Colonic mucosa (tissue), 4 donors: Measurements from ENCODE around the gene PCSK5. TPM values are rescaled to one million over a fixed set of nuclear protein-coding genes. Genes with fewer than 3 reads are reported as not detected.

Experiments
- DNase-seq: peaks from one replicate; pipeline ENCODE4 v3.0.0-alpha.2; 2020
- H3K27ac ChIP-seq: fragments of 200-600 bp; one replicate; pipeline ENCODE4 v1.8.0; 2021
- H3K27me3 ChIP-seq: fragments of 200-600 bp; one replicate; pipeline ENCODE4 v1.8.0; 2021
- H3K36me3 ChIP-seq: fragments of 200-600 bp; one replicate; pipeline ENCODE4 v1.8.0; 2021
- H3K4me1 ChIP-seq: fragments of 200-600 bp; one replicate; pipeline ENCODE4 v1.8.0; 2021; ENCODE audit warnings: mild to moderate bottlenecking
- H3K4me3 ChIP-seq: fragments of 200-600 bp; one replicate; pipeline ENCODE4 v1.8.0; 2021
- H3K9ac ChIP-seq, 2 donors: one replicate each; pipeline ENCODE4 v1.7.0; 2013; ENCODE audit warnings: control low read depth in 2 of 2, low read depth in 2 of 2, low read length in 2 of 2
- H3K9me3 ChIP-seq: fragments of 200-600 bp; one replicate; pipeline ENCODE4 v1.8.0; 2021
- intact Hi-C: fragments of 100-400 bp; cut with DNase I; formaldehyde crosslinking; loops from one replicate; pipeline ENCODE4 v1.14.1; 2022
- total RNA-seq, 2 donors: library from RNA; stranded (reverse); fragmentation: NEBNext Ultra II Directional in 1 of 2; extraction: Animal tissue kit (Norgen Biotek cat#: 25700) in 1 of 2; gene quantifications; one replicate each; pipeline ENCODE4 v1.2.1, GENCODE V29; 2021
- TF ChIP-seq, protein P1 (sequence below): fragments of 200-600 bp; IDR thresholded peaks from one replicate; pipeline ENCODE4 v1.8.0; 2022; ENCODE audit warnings: antibody characterized with exemption, mild to moderate bottlenecking
- donor health status: healthy.
- donor health status: DM: no; HTN: no; CAD: no.
- donor health status: DM: no; HTN: no; CAD: no.

The PCSK5 gene
- total RNA-seq, 2 donors from 2014 or later: 36.7 to 55.3 TPM

DNA sequence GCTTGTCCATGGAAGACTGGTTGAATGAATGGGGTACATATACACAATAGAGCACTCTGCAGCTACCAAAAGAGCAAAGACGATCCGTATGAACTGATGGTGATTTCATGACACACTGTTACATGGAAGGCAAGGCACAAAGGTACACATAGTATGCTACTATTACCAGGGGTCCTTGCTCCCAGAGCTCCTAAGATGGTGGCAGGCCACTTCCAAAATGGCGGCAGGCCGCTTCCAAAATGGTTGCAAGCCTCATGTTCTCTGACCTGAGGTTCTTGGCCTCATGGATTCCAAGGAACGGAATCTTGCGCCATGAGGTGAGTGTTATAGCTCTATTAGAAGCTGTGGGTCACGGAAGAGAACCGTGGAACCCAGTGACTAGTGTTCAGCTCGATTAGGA, 356.2 kb downstream of the PCSK5 start:
- no peaks in the 10 kb centered on the region for H3K36me3 ChIP-seq
- DNase-seq: no peak
- no peak overlapping the region for H3K4me3 ChIP-seq
- TF ChIP-seq, protein P1, sequence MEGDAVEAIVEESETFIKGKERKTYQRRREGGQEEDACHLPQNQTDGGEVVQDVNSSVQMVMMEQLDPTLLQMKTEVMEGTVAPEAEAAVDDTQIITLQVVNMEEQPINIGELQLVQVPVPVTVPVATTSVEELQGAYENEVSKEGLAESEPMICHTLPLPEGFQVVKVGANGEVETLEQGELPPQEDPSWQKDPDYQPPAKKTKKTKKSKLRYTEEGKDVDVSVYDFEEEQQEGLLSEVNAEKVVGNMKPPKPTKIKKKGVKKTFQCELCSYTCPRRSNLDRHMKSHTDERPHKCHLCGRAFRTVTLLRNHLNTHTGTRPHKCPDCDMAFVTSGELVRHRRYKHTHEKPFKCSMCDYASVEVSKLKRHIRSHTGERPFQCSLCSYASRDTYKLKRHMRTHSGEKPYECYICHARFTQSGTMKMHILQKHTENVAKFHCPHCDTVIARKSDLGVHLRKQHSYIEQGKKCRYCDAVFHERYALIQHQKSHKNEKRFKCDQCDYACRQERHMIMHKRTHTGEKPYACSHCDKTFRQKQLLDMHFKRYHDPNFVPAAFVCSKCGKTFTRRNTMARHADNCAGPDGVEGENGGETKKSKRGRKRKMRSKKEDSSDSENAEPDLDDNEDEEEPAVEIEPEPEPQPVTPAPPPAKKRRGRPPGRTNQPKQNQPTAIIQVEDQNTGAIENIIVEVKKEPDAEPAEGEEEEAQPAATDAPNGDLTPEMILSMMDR: no peak
- no peaks in the 10 kb centered on the region for H3K4me1 ChIP-seq
- H3K9ac ChIP-seq: no peak overlapping the region
- intact Hi-C loops: no loop called here
- no peak overlapping the region for H3K27ac ChIP-seq
- H3K27me3 ChIP-seq: no peaks in the 10 kb centered on the region
- no peaks in the 10 kb centered on the region for H3K9me3 ChIP-seq

DNA sequence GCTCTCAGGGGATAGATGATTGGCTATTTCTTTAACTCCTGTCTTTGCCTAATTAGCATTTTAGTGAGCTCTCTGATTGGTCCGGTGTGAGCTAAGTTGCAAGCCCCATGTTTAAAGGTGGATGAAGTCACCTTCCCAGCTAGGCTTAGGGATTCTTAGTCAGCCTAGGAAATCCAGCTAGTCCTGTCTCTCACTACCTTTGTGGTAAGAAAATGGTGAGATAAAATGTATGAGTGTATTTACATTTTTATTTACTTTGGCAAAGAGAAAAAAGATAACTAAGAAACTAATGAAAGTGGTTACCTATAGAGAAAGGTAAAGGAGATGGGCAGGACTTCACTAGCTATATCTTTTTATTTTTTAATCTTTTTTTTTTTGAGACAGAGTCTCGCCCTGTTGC, 357.0 kb downstream of the PCSK5 start:
- Histone ChIP-seq H3K27ac (no peak overlapping the region), H3K4me3 (no peak overlapping the region), H3K9me3 (no peaks in the 10 kb centered on the region), H3K36me3 (no peaks in the 10 kb centered on the region), H3K9ac (no peak overlapping the region), H3K27me3 (no peaks in the 10 kb centered on the region), H3K4me1 (no peaks in the 10 kb centered on the region)
- no peak for DNase-seq
- TF ChIP-seq, protein P1: no peak
- intact Hi-C loops: no loop called here

DNA sequence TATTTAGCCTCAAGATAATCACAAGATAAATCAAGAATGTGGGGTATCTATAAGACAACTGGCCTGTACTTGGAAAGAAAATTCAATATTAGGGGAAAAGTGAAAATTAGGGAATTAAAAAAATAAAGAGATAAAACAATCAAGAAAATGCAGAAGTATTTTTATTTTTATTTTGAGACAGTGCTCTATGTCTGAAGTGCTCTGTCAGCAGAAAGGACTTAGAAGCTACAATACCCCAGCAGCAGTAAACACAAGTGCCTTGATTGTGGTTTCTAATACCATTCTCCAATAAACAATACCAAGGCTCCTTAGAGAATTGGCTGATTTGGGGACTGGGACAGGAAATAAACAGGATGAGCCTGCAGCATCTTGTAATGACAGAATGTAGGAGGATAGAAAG, 358.8 kb downstream of the PCSK5 start:
- H3K36me3 ChIP-seq: no peaks in the 10 kb centered on the region

DNA sequence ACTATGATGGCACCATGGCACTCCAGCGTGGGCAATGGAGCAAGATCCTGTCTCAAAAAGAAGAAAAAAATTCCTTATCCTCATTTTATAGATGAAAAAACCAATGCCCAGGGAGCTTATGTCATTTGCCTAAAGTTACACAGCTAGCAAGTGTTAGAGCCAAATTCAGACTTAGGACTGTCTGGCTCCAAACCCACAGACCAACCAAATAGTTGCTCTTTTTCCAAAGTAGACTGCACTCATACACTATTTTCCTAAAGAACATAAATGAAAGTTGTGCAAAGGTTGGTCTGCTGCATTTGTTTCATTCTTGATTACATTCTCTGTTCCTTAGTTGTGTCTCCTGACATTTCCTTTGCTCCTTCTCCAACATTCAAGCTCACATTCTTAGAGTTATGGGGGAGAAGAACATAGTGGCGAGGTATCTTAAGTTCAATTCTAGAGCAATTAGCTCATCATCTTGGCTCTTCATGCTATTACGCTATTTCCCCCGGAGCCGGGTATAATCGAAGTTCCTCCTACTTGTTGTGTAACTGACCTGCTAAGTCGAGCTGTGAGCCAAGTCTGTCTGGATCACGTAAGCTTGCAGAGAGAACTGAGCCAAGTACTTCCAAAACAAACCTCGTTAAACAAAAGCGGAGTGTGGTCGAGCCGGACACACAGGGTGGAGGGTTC, 365.4 kb downstream of the PCSK5 start:
- TF ChIP-seq, protein P1: no peak
- no peaks in the 10 kb centered on the region for H3K36me3 ChIP-seq
- no peak overlapping the region for H3K4me3 ChIP-seq
- no peaks in the 10 kb centered on the region for H3K4me1 ChIP-seq
- H3K27ac ChIP-seq: no peak overlapping the region
- H3K9ac ChIP-seq: no peak overlapping the region
- no peaks in the 10 kb centered on the region for H3K27me3 ChIP-seq
- no peaks in the 10 kb centered on the region for H3K9me3 ChIP-seq
- DNase-seq: peak; percentile 23
- intact Hi-C loops: no loop called here

More for the DNA sequence above, 358.8 kb downstream of the PCSK5 start:
- TF ChIP-seq, protein P1: no peak
- Histone ChIP-seq H3K9ac (no peak overlapping the region), H3K4me1 (no peaks in the 10 kb centered on the region), H3K27ac (no peak overlapping the region), H3K9me3 (no peaks in the 10 kb centered on the region), H3K4me3 (no peak overlapping the region), H3K27me3 (no peaks in the 10 kb centered on the region)
- no peak for DNase-seq
- intact Hi-C loops: no loop called here

DNA sequence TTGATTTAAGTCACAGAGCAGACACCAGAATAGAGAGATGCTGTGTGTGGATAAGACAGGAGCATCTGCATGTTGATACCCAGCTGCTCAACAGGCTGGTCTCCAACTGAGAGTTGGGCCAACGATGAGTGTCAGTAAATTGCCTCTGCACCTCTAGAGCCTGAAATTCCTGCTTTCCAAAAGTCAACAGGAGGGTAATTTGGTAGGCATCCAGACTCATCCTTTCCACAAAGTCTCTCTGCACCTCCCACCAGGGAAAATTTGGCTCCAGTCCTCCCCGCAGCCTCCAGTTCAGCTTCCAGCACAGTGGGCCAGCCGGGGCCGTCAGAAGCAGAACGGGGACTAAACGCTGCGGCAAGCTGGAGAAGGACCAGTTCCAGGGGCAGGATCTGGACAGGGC, 366.8 kb downstream of the PCSK5 start:
- no peak overlapping the region for H3K27ac ChIP-seq
- intact Hi-C loops: no loop called here
- DNase-seq: no peak
- no peak overlapping the region for H3K9ac ChIP-seq
- TF ChIP-seq, protein P1: no peak
- H3K9me3 ChIP-seq: no peaks in the 10 kb centered on the region
- H3K27me3 ChIP-seq: no peaks in the 10 kb centered on the region
- H3K4me1 ChIP-seq: no peaks in the 10 kb centered on the region
- H3K4me3 ChIP-seq: no peak overlapping the region
- H3K36me3 ChIP-seq: no peaks in the 10 kb centered on the region
